Stimulated activated CD8-positive, alpha-beta memory T cell treated with anti-CD3 and anti-CD28 coated beads, Interleukin-7, amount 100 ng/mL, for 4 hours (primary cell): Measurements from ENCODE around the gene WDR59.
A peak's percentile ranks its signal among the peaks of the same experiment; 100 is the strongest.
"Not testable (repeated sequence)": the region's sequence is repeated elsewhere in the genome, so short reads cannot be mapped to it uniquely, and the experiment has no call there.

Source experiments
- DNase-seq, 2 donors: peaks; one replicate each; pipeline ENCODE4 v3.0.0-alpha.2; 2020; ENCODE audit warnings: low read depth in 2 of 2

Gene WDR59

GRCh38 chr16:75012380-75013081 is 27.6 kb upstream of the WDR59 start:
- no peak for DNase-seq

- peak; percentile 7 for DNase-seq
These were observed 26.8 kb upstream of the WDR59 start for GRCh38 chr16:75011634-75012307.

GRCh38 chr16:75010427-75010826 is 25.5 kb upstream of the WDR59 start:
- no peak for DNase-seq

GRCh38 chr16:75007443-75007842 is 22.5 kb upstream of the WDR59 start:
- DNase-seq: no peak

GRCh38 chr16:75005697-75006096 is 20.8 kb upstream of the WDR59 start:
- DNase-seq: no peak

GRCh38 chr16:75004460-75004859 is 19.5 kb upstream of the WDR59 start:
- DNase-seq: no peak

- DNase-seq: no peak
These were observed 19.0 kb upstream of the WDR59 start for GRCh38 chr16:75003931-75004330.

GRCh38 chr16:75002474-75002873 is 17.6 kb upstream of the WDR59 start:
- no peak for DNase-seq

GRCh38 chr16:75000481-75001081 is 15.7 kb upstream of the WDR59 start:
- no peak for DNase-seq

- DNase-seq: peak; percentile 12 to 47
These were observed 14.9 kb upstream of the WDR59 start for GRCh38 chr16:74999609-75000480.

- peak in 1 of 2 donors; percentile 27 for DNase-seq
These were observed 14.3 kb upstream of the WDR59 start for GRCh38 chr16:74999219-74999608.

- peak; percentile 50 to 75 for DNase-seq
These were observed 13.7 kb upstream of the WDR59 start, which contains the start of gene ZNRF1 for GRCh38 chr16:74998481-74999218. Gene ZNRF1 (plus strand): TSS chr16:74999024. CDS start chr16:74999672, 648 bp downstream.

- DNase-seq: no peak
These were observed 12.1 kb upstream of the WDR59 start for GRCh38 chr16:74997042-74997491.

GRCh38 chr16:74995986-74996385 is 11.1 kb upstream of the WDR59 start:
- DNase-seq: no peak

- DNase-seq: no peak
These were observed 6.9 kb upstream of the WDR59 start for GRCh38 chr16:74991593-74992403.

GRCh38 chr16:74991268-74991592 is 6.3 kb upstream of the WDR59 start:
- DNase-seq: no peak

- DNase-seq: no peak
These were observed 5.9 kb upstream of the WDR59 start for GRCh38 chr16:74990832-74991231.

- DNase-seq: not testable (repeated sequence)
These were observed 4.9 kb upstream of the WDR59 start for GRCh38 chr16:74989864-74990263.

- no peak for DNase-seq
These were observed 2.2 kb upstream of the WDR59 start for GRCh38 chr16:74987027-74987681.

GRCh38 chr16:74984194-74984528 is 762 bp downstream of the WDR59 start:
- peak in 1 of 2 donors; percentile 8 for DNase-seq
